SK-N-SH (cell line): ENCODE results near the gene GTPBP10. TPM values are rescaled to one million over a fixed set of nuclear protein-coding genes. Genes with fewer than 3 reads are reported as not detected.

Source experiments
- CTCF ChIA-PET: fragments of 300-600, 350-600 bp; formaldehyde crosslinking; extraction: SDS; loops from one replicate; lab custom pipeline; 2021; lab: Yijun Ruan, JAX
- POLR2A ChIA-PET: fragments of 350-600 bp; sonication (Branson Sonifier 250); formaldehyde crosslinking; extraction: SDS; loops from one replicate; lab custom pipeline; 2020; ENCODE audit warnings: antibody characterized with exemption, inconsistent platforms; lab: Yijun Ruan, JAX
- DNase-seq: peaks from one replicate; pipeline ENCODE4 v3.0.0; 2012
- H2AFZ ChIP-seq: fragments of 200-600 bp; sonication (generic); 2 replicates; pipeline ENCODE4 v1.8.1; 2016; ENCODE audit warnings: antibody characterized with exemption, mild to moderate bottlenecking, low read depth
- H3F3A ChIP-seq: fragments of 200-600 bp; sonication (generic); replicated peaks from 2 replicates; pipeline ENCODE3; 2016; ENCODE audit warnings: antibody characterized with exemption, mild to moderate bottlenecking; ENCODE audit not compliant: insufficient read depth
- H3K27ac ChIP-seq, 2 experiments: fragments of 200-500 bp in 1 of 2; fragments of 200-600 bp in 1 of 2; sonication (Bioruptor generic) in 1 of 2; sonication (generic), shearing (Covaris generic) in 1 of 2; 2 replicates each; pipeline versions ENCODE4 v1.5.1 to v1.6.1; 2014 to 2016; ENCODE audit warnings: low read depth in 2 of 2, inconsistent platforms in 1 of 2, low read length in 1 of 2, mild to moderate bottlenecking in 1 of 2, mixed read lengths in 1 of 2
- H3K27me3 ChIP-seq: fragments of 200-600 bp; sonication (generic), shearing (Covaris generic); 2 replicates; pipeline ENCODE4 v1.6.1; 2016; ENCODE audit warnings: mixed run types; ENCODE audit not compliant: insufficient read depth
- H3K36me3 ChIP-seq, 2 experiments: fragments of 200-500 bp in 1 of 2; fragments of 200-600 bp in 1 of 2; sonication (Bioruptor generic) in 1 of 2; sonication (generic) in 1 of 2; replicated peaks in 1 of 2; 2 replicates each; pipeline versions ENCODE3 to v1.5.1; 2014 to 2016; ENCODE audit warnings: low read length in 1 of 2, mild to moderate bottlenecking in 1 of 2; ENCODE audit not compliant: insufficient read depth in 2 of 2, control insufficient read depth in 1 of 2
- H3K4me1 ChIP-seq, 2 experiments: fragments of 200-500 bp in 1 of 2; fragments of 200-600 bp in 1 of 2; sonication (Bioruptor generic) in 1 of 2; sonication (generic), shearing (Covaris generic) in 1 of 2; 2 replicates each; pipeline versions ENCODE4 v1.5.1 to v1.6.1; 2014 to 2016; ENCODE audit warnings: low read depth in 1 of 2, low read length in 1 of 2, mixed run types in 1 of 2; ENCODE audit not compliant: insufficient read depth in 2 of 2, control insufficient read depth in 1 of 2
- H3K4me2 ChIP-seq: fragments of 200-600 bp; sonication (generic), shearing (Covaris generic); 2 replicates; pipeline ENCODE4 v1.6.1; 2017; ENCODE audit warnings: mixed run types
- H3K4me3 ChIP-seq, 2 experiments: fragments of 200-500 bp in 1 of 2; fragments of 200-600 bp in 1 of 2; sonication (Bioruptor generic) in 1 of 2; sonication (generic), shearing (Covaris generic) in 1 of 2; 2 replicates each; pipeline versions ENCODE4 v1.5.1 to v1.8.1; 2014 to 2016; ENCODE audit warnings: low read depth in 2 of 2, inconsistent platforms in 1 of 2, low read length in 1 of 2, mild to moderate bottlenecking in 1 of 2, mixed read lengths in 1 of 2, moderate library complexity in 1 of 2
- H3K79me2 ChIP-seq: fragments of 200-600 bp; sonication (generic); 2 replicates; pipeline ENCODE4 v1.8.1; 2017; ENCODE audit warnings: mild to moderate bottlenecking; ENCODE audit not compliant: insufficient read depth
- H3K9ac ChIP-seq: fragments of 200-600 bp; sonication (generic); 2 replicates; pipeline ENCODE4 v1.6.1; 2017; ENCODE audit warnings: mixed run types
- H3K9me2 ChIP-seq: fragments of 200-600 bp; sonication (generic); 2 replicates; pipeline ENCODE4 v1.6.1; 2017; ENCODE audit warnings: mixed run types
- H3K9me3 ChIP-seq: fragments of 200-600 bp; sonication (generic); 2 replicates; pipeline ENCODE4 v1.6.1; 2017; ENCODE audit warnings: mixed run types, mild to moderate bottlenecking, moderate library complexity
- H4K20me1 ChIP-seq: fragments of 200-600 bp; sonication (generic); 2 replicates; pipeline ENCODE4 v1.6.1; 2017; ENCODE audit warnings: mild to moderate bottlenecking, mixed run types; ENCODE audit not compliant: insufficient read depth
- CHD2 ChIP-seq: fragments of 150-350 bp; IDR thresholded peaks from 2 replicates; pipeline ENCODE4 v1.6.1; 2018; ENCODE audit warnings: low read length; ENCODE audit not compliant: partially characterized antibody
- EZH2phosphoT487 ChIP-seq: fragments of 200-600 bp; sonication (generic); IDR thresholded peaks from 2 replicates; pipeline ENCODE4 v1.6.1; 2017; ENCODE audit warnings: low read depth, mixed run types, mild to moderate bottlenecking, antibody characterized with exemption, moderate library complexity, borderline replicate concordance
- FOSL2 ChIP-seq: IDR thresholded peaks from 2 replicates; pipeline ENCODE4 v1.4.0; 2012; ENCODE audit warnings: low read depth, mild to moderate bottlenecking, moderate library complexity, borderline replicate concordance
- FOXJ3 ChIP-seq: sonication (generic); formaldehyde crosslinking; IDR thresholded peaks from 2 replicates; pipeline ENCODE4 v1.5.1; 2020; ENCODE audit warnings: mild to moderate bottlenecking, missing genetic modification reagents
- GABPA ChIP-seq: IDR thresholded peaks from 2 replicates; pipeline ENCODE4 v1.4.0; 2012; ENCODE audit warnings: low read depth, mild to moderate bottlenecking
- IRF3 ChIP-seq: fragments of 150-350 bp; IDR thresholded peaks from 2 replicates; pipeline ENCODE4 v1.6.1; 2016; ENCODE audit warnings: mild to moderate bottlenecking, low read depth, low read length
- JUND ChIP-seq: IDR thresholded peaks from 2 replicates; pipeline ENCODE4 v1.4.0; 2012
- MEF2A ChIP-seq: IDR thresholded peaks from 2 replicates; pipeline ENCODE4 v1.4.0; 2012; ENCODE audit warnings: low read depth, borderline replicate concordance
- MXI1 ChIP-seq: IDR thresholded peaks from 2 replicates; pipeline ENCODE4 v1.6.1; 2012; ENCODE audit warnings: mild to moderate bottlenecking, low read depth, low read length, improper control_type of control experiment
- NFIC ChIP-seq: IDR thresholded peaks from 2 replicates; pipeline ENCODE4 v1.4.0; 2012; ENCODE audit warnings: borderline replicate concordance
- PBX3 ChIP-seq: IDR thresholded peaks from 2 replicates; pipeline ENCODE4; 2012
- POLR2AphosphoS5 ChIP-seq: IDR thresholded peaks from 2 replicates; pipeline ENCODE4 v1.6.1; 2012; ENCODE audit warnings: low read depth, low read length
- RAD21 ChIP-seq: IDR thresholded peaks from 2 replicates; pipeline ENCODE4 v1.6.1; 2012; ENCODE audit warnings: mild to moderate bottlenecking, low read length
- RCOR1 ChIP-seq: fragments of 150-350 bp; IDR thresholded peaks from 2 replicates; pipeline ENCODE4 v1.6.1; 2017; ENCODE audit warnings: antibody characterized with exemption, low read length
- REST ChIP-seq: IDR thresholded peaks from 2 replicates; pipeline ENCODE4 v1.6.1; 2012; ENCODE audit warnings: mild to moderate bottlenecking, low read depth, low read length, moderate library complexity
- RFX5 ChIP-seq: IDR thresholded peaks from 2 replicates; pipeline ENCODE4 v1.6.1; 2012; ENCODE audit warnings: mild to moderate bottlenecking, improper control_type of control experiment, low read length
- SIN3A ChIP-seq: IDR thresholded peaks from 2 replicates; pipeline ENCODE4 v1.6.1; 2012; ENCODE audit warnings: low read depth, mild to moderate bottlenecking, low read length, moderate library complexity, borderline replicate concordance
- SMC3 ChIP-seq: IDR thresholded peaks from 2 replicates; pipeline ENCODE4 v1.6.1; 2012; ENCODE audit warnings: low read depth, low read length, improper control_type of control experiment
- TAF1 ChIP-seq: IDR thresholded peaks from 2 replicates; pipeline ENCODE4 v1.6.1; 2012; ENCODE audit warnings: low read depth, mild to moderate bottlenecking, low read length, moderate library complexity, borderline replicate concordance
- TCF12 ChIP-seq: IDR thresholded peaks from 2 replicates; pipeline ENCODE4 v1.4.0; 2012
- USF2 ChIP-seq: fragments of 150-350 bp; IDR thresholded peaks from 2 replicates; pipeline ENCODE4 v1.6.1; 2017; ENCODE audit warnings: antibody characterized with exemption, low read length, low read depth, borderline replicate concordance
- WGBS: methylation state at CpG from one replicate; pipeline ENCODE4 v1.1.6; 2017; ENCODE audit warnings: low lambda C conversion rate; 5-methylcytosine and 5-hydroxymethylcytosine counted together
- polyA plus RNA-seq, 3 experiments: library from polyadenylated mRNA; depleted of rRNA; stranded (reverse); fragments of >200 nt; gene quantifications; 2 replicates each; pipeline ENCODE4 v1.2.3, GENCODE V29; 2012

GTPBP10 gene
- polyA plus RNA-seq, 1 of the 3 experiments (the other 2 are of a cell fraction) = 8.5 TPM

- CTCF ChIA-PET = interaction anchor here (1.2 to 4.6 kb wide), 3 partner anchors 9 to 118 kb away, joined by 3 to 37 read pairs (median 3); no protein-coding TSS in a partner anchor
- H3K9ac ChIP-seq = no peak overlapping the region
- no peaks in the 10 kb centered on the region for H3K9me2 ChIP-seq
- H3K27me3 ChIP-seq = no peaks in the 10 kb centered on the region
- no peaks in the 10 kb centered on the region for H3K9me3 ChIP-seq
- H3K27ac ChIP-seq = no peak overlapping the region
- H4K20me1 ChIP-seq = no peaks in the 10 kb centered on the region
- no peak overlapping the region for H3K4me3 ChIP-seq
- POLR2A ChIA-PET = no interaction called here
- no peak overlapping the region for H3K4me2 ChIP-seq
- WGBS = 91% methylated on average over 5 of the region's 5 CpGs
- no peaks in the 10 kb centered on the region for H3F3A ChIP-seq
- no peaks in the 10 kb centered on the region for H3K79me2 ChIP-seq
- H3K4me1 ChIP-seq = no peaks in the 10 kb centered on the region
- no peak for DNase-seq
- no peak overlapping the region for H2AFZ ChIP-seq
- no peak for TF ChIP-seq EZH2phosphoT487
- peaks cover 5 to 12% of the 10 kb centered on the region in 2 experiments for H3K36me3 ChIP-seq
Observed at GRCh38 chr7:90309872-90310271, 36.6 kb upstream of the GTPBP10 start.

- CTCF ChIA-PET = interaction anchor here (0.7 to 4.6 kb wide), 3 partner anchors 11 to 116 kb away, joined by 3 to 37 read pairs (median 15); partner anchors contain the start of gene FAM237B
- TF ChIP-seq SMC3 (no peak), TCF12 (no peak), CHD2 (no peak), RCOR1 (no peak), MEF2A (no peak), PBX3 (no peak), REST (no peak), USF2 (no peak), NFIC (no peak), TAF1 (no peak), SIN3A (no peak), JUND (no peak), GABPA (no peak), IRF3 (no peak), RAD21 (no peak), FOXJ3 (no peak), POLR2AphosphoS5 (no peak), RFX5 (no peak), MXI1 (no peak), FOSL2 (no peak)
- no peaks in the 10 kb centered on the region for H4K20me1 ChIP-seq
- H3K4me3 ChIP-seq = no peak overlapping the region
- H3F3A ChIP-seq = no peaks in the 10 kb centered on the region
- POLR2A ChIA-PET = no interaction called here
- H3K79me2 ChIP-seq = no peaks in the 10 kb centered on the region
- H3K27ac ChIP-seq = no peak overlapping the region
- peaks cover 5 to 12% of the 10 kb centered on the region in 2 experiments for H3K36me3 ChIP-seq
- H3K9me2 ChIP-seq = no peaks in the 10 kb centered on the region
- no peaks in the 10 kb centered on the region for H3K4me1 ChIP-seq
- no peak overlapping the region for H2AFZ ChIP-seq
- H3K4me2 ChIP-seq = no peak overlapping the region
- DNase-seq = no peak
- no peaks in the 10 kb centered on the region for H3K27me3 ChIP-seq
- H3K9me3 ChIP-seq = no peaks in the 10 kb centered on the region
- H3K9ac ChIP-seq = no peak overlapping the region
Observed at GRCh38 chr7:90311175-90311574, 35.3 kb upstream of the GTPBP10 start.
